WTC11 (cell line): ENCODE results near the gene NFS1.

Experiments used
- GRHL2 ChIP-seq: fragments of 250-450 bp; sonication (Bioruptor Pico); IDR thresholded peaks from 2 replicates; pipeline ENCODE4 v1.8.0; 2022; ENCODE audit warnings: mild to moderate bottlenecking, moderate library complexity; ENCODE audit not compliant: insufficient replicate concordance, severe bottlenecking
- TF ChIP-seq, protein P1 (sequence below): fragments of 200-600 bp; IDR thresholded peaks from 2 replicates; pipeline ENCODE4 v1.8.0; 2022; ENCODE audit warnings: antibody characterized with exemption
- TF ChIP-seq, protein P2 (sequence below): sonication (generic); formaldehyde crosslinking; IDR thresholded peaks from 2 replicates; pipeline ENCODE4 v1.8.0; 2022; ENCODE audit warnings: mild to moderate bottlenecking, missing genetic modification reagents

DNA sequence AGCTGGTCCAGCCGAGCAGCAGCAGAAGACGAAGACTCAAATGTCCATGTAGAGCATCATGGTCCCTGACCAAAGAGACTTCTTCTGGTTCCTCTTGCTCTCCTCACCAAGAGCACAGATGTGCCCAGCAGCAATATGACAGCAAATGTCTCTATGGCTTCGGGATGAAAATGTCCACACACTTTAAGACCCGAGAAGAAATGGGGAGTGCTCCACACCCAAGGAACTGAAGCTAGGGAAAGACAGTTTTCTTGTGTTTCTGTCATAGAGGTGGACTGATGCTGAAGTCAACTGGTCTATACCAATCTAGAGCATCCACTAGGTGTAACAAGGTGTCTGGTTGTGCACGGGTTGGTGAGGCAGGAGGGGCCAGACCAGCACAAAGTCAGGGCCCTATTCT is 29.9 kb downstream of the NFS1 start:
- TF ChIP-seq, protein P1, sequence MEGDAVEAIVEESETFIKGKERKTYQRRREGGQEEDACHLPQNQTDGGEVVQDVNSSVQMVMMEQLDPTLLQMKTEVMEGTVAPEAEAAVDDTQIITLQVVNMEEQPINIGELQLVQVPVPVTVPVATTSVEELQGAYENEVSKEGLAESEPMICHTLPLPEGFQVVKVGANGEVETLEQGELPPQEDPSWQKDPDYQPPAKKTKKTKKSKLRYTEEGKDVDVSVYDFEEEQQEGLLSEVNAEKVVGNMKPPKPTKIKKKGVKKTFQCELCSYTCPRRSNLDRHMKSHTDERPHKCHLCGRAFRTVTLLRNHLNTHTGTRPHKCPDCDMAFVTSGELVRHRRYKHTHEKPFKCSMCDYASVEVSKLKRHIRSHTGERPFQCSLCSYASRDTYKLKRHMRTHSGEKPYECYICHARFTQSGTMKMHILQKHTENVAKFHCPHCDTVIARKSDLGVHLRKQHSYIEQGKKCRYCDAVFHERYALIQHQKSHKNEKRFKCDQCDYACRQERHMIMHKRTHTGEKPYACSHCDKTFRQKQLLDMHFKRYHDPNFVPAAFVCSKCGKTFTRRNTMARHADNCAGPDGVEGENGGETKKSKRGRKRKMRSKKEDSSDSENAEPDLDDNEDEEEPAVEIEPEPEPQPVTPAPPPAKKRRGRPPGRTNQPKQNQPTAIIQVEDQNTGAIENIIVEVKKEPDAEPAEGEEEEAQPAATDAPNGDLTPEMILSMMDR = no peak
- TF ChIP-seq, protein P2, sequence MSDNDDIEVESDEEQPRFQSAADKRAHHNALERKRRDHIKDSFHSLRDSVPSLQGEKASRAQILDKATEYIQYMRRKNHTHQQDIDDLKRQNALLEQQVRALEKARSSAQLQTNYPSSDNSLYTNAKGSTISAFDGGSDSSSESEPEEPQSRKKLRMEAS = no peak
- TF ChIP-seq GRHL2 (CRISPR knock-in tag) = no peak
